KMS-11 (cell line): ENCODE results near the gene TRIM44.

ENCODE experiments used
- H2AFZ ChIP-seq: fragments of 200-600 bp; sonication (generic); 2 replicates; pipeline ENCODE4 v1.6.1; 2016; ENCODE audit warnings: antibody characterized with exemption, mixed run types, low read depth
- H3K27ac ChIP-seq: fragments of 200-600 bp; sonication (generic); 2 replicates; pipeline ENCODE4 v1.6.1; 2016; ENCODE audit warnings: mild to moderate bottlenecking, mixed run types
- H3K27me3 ChIP-seq: fragments of 200-600 bp; sonication (generic); 2 replicates; pipeline ENCODE4 v1.6.1; 2017; ENCODE audit warnings: mild to moderate bottlenecking, low read depth, mixed run types, moderate library complexity; ENCODE audit not compliant: insufficient read depth
- H3K36me3 ChIP-seq: fragments of 200-600 bp; sonication (generic); 2 replicates; pipeline ENCODE4 v1.6.1; 2017; ENCODE audit warnings: mild to moderate bottlenecking, mixed run types; ENCODE audit not compliant: insufficient read depth
- H3K4me1 ChIP-seq: fragments of 200-600 bp; sonication (generic); 2 replicates; pipeline ENCODE4 v1.6.1; 2016; ENCODE audit warnings: mild to moderate bottlenecking, low read depth, mixed run types; ENCODE audit not compliant: poor library complexity, severe bottlenecking
- H3K4me2 ChIP-seq: fragments of 200-600 bp; sonication (generic); 2 replicates; pipeline ENCODE4 v1.7.0; 2016; ENCODE audit warnings: mild to moderate bottlenecking, mixed run types
- H3K4me3 ChIP-seq: fragments of 200-600 bp; sonication (generic); IDR thresholded peaks from 2 replicates; pipeline ENCODE4 v1.6.1; 2017; ENCODE audit warnings: low read depth, low read length, mixed read lengths; ENCODE audit not compliant: insufficient read depth
- H3K79me2 ChIP-seq: fragments of 200-600 bp; sonication (generic); 2 replicates; pipeline ENCODE4 v1.6.1; 2016; ENCODE audit warnings: low read depth, mixed run types; ENCODE audit not compliant: insufficient read depth
- H3K9ac ChIP-seq: fragments of 200-600 bp; sonication (generic); 2 replicates; pipeline ENCODE4 v1.6.1; 2016; ENCODE audit warnings: mild to moderate bottlenecking, mixed run types
- H4K20me1 ChIP-seq: fragments of 200-600 bp; sonication (generic); 2 replicates; pipeline ENCODE4 v1.6.1; 2016; ENCODE audit warnings: mild to moderate bottlenecking, mixed run types; ENCODE audit not compliant: insufficient read depth
- TF ChIP-seq, protein P1 (sequence below): fragments of 200-600 bp; sonication (generic); conservative IDR thresholded peaks from 2 replicates; pipeline ENCODE4 v1.6.1; 2017; ENCODE audit warnings: low read depth, mild to moderate bottlenecking, antibody characterized with exemption, low read length, moderate library complexity, mixed read lengths

TRIM44 gene

GRCh38 chr11:35727140-35727539, 64.6 kb downstream of the TRIM44 start:
- Histone ChIP-seq H3K4me2 (no peak overlapping the region), H3K4me3 (no peak overlapping the region), H2AFZ (no peak overlapping the region), H3K4me1 (no peaks in the 10 kb centered on the region), H3K36me3 (peaks cover 5% of the 10 kb centered on the region; the same call in 1 of the 2 replicates), H3K79me2 (no peaks in the 10 kb centered on the region), H3K9ac (no peak overlapping the region), H3K27me3 (no peaks in the 10 kb centered on the region), H3K27ac (no peak overlapping the region), H4K20me1 (no peaks in the 10 kb centered on the region)
- TF ChIP-seq, protein P1, sequence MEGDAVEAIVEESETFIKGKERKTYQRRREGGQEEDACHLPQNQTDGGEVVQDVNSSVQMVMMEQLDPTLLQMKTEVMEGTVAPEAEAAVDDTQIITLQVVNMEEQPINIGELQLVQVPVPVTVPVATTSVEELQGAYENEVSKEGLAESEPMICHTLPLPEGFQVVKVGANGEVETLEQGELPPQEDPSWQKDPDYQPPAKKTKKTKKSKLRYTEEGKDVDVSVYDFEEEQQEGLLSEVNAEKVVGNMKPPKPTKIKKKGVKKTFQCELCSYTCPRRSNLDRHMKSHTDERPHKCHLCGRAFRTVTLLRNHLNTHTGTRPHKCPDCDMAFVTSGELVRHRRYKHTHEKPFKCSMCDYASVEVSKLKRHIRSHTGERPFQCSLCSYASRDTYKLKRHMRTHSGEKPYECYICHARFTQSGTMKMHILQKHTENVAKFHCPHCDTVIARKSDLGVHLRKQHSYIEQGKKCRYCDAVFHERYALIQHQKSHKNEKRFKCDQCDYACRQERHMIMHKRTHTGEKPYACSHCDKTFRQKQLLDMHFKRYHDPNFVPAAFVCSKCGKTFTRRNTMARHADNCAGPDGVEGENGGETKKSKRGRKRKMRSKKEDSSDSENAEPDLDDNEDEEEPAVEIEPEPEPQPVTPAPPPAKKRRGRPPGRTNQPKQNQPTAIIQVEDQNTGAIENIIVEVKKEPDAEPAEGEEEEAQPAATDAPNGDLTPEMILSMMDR = no peak

DNA sequence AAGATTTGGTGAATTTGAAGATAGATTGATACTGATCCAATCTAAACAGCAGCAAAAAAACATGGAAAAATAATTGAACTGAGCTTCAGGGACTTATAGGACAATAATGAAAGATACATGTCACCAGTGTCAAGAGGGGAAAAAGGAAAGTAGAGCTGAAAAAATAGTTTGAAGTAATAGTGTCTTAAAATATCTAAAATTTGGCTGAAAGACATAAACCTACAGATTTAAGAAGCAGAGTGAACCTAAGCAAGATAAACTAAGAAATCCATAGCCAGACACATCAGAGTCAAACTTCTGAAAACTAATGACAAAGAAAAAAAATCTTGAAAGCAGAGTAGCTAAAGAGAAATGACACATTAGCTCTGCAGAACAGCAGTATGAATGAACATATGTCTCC, 67.7 kb downstream of the TRIM44 start:
- Histone ChIP-seq H3K4me1 (no peaks in the 10 kb centered on the region), H3K4me3 (no peak overlapping the region), H4K20me1 (no peaks in the 10 kb centered on the region), H3K9ac (no peak overlapping the region), H3K79me2 (no peaks in the 10 kb centered on the region), H3K27me3 (no peaks in the 10 kb centered on the region), H3K4me2 (no peak overlapping the region), H3K36me3 (peaks cover 5% of the 10 kb centered on the region; the same call in 1 of the 2 replicates), H3K27ac (no peak overlapping the region), H2AFZ (no peak overlapping the region)
- TF ChIP-seq, protein P1 = no peak

DNA sequence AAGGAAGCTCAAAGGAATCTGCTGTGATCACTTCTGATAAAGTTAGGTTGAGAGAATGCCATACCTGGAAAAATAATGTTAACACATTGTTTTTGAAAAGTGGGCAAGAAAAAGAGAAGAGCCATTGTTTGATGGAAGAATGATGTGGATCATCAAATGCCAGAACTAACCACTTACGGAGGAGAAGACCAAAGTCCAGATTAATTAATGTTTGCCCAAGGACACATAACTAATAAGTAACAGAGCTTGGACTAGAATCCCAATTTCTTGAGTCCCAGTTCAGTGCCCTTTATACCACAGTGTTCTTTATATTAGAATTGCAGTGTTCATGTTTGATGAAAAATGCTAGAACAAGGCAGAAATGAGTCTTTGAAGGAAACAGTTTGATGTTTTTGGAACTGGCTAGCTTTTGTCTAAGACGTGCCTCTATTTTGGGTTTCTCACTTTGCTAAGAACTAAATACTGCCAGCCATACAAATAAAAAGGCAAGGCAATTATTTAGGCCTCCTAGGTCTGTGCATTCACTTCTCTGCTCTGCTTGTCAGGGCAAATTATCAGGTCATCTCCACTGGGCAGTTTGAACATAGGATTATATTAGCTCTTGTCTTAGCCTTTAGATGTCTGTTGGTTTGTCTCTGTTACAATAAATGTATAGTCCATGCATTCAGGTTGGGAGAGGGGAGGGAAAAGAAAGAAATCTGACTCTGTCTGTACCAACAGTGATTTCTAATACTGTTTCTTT, 72.3 kb downstream of the TRIM44 start:
- Histone ChIP-seq H3K9ac (no peak overlapping the region), H3K27me3 (no peaks in the 10 kb centered on the region), H3K4me3 (no peak overlapping the region), H3K27ac (no peak overlapping the region), H2AFZ (no peak overlapping the region), H3K79me2 (no peaks in the 10 kb centered on the region), H4K20me1 (no peaks in the 10 kb centered on the region), H3K4me2 (no peak overlapping the region), H3K4me1 (no peaks in the 10 kb centered on the region), H3K36me3 (no peaks in the 10 kb centered on the region; the same call in 1 of the 2 replicates)
- TF ChIP-seq, protein P1 = no peak

DNA sequence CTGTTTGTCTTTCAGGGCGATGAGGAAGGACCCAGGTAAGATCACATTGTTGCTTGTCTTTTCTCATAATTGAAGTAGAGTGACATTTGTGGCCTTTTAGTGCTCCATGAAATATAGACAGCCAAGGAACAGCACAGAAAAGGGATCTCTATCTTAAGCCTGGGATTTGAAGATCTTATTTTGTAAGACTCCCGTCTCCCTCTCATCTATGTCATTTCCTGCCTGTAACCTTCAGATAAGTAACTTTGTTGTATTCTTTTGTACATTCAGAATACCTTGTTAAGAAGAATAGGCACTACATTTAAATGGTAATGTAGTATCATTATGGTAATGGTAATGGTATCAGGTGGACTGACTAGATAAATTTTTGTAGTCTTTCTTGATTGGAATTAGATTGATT, 72.8 kb downstream of the TRIM44 start:
- Histone ChIP-seq H3K4me1 (no peaks in the 10 kb centered on the region), H4K20me1 (no peaks in the 10 kb centered on the region), H3K36me3 (no peaks in the 10 kb centered on the region; the same call in 1 of the 2 replicates), H3K4me3 (no peak overlapping the region), H3K4me2 (no peak overlapping the region), H3K27me3 (no peaks in the 10 kb centered on the region), H2AFZ (no peak overlapping the region), H3K9ac (no peak overlapping the region), H3K79me2 (no peaks in the 10 kb centered on the region), H3K27ac (no peak overlapping the region)
- TF ChIP-seq, protein P1 = no peak
